T-helper 1 cell treated with Interleukin-12 subunit alpha and Interleukin-12 subunit beta and Interleukin-4 antibody, amounts not matched to agents 30 μg/mL and 1 μg/mL, for 36 hours (primary cell): Measurements from ENCODE around the gene MYBPHL.

Experiments
- H3K27ac Mint-ChIP-seq: one replicate; pipeline ENCODE4 v1.8.0; 2021; ENCODE audit warnings: mild to moderate bottlenecking, mixed read lengths
- H3K27me3 Mint-ChIP-seq: one replicate; pipeline ENCODE4 v1.8.0; 2021; ENCODE audit warnings: low read depth, mixed read lengths
- H3K36me3 Mint-ChIP-seq: one replicate; pipeline ENCODE4 v1.8.0; 2021; ENCODE audit warnings: low read depth, mixed read lengths
- H3K4me1 Mint-ChIP-seq: one replicate; pipeline ENCODE4 v1.8.0; 2021; ENCODE audit warnings: low read depth, mixed read lengths
- H3K4me3 Mint-ChIP-seq: one replicate; pipeline ENCODE4 v1.8.0; 2021; ENCODE audit warnings: mild to moderate bottlenecking, moderate library complexity, mixed read lengths
- H3K9me3 Mint-ChIP-seq: one replicate; pipeline ENCODE4 v1.8.0; 2021; ENCODE audit warnings: mixed read lengths

MYBPHL gene, protein sequence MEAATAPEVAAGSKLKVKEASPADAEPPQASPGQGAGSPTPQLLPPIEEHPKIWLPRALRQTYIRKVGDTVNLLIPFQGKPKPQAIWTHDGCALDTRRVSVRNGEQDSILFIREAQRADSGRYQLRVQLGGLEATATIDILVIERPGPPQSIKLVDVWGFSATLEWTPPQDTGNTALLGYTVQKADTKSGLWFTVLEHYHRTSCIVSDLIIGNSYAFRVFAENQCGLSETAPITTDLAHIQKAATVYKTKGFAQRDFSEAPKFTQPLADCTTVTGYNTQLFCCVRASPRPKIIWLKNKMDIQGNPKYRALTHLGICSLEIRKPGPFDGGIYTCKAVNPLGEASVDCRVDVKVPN

GRCh38 chr1:109306832-109307273 is at the start of gene MYBPHL:
MYBPHL (minus strand) TSS chr1:109307011; CDS start chr1:109306991, 20 bp downstream.
- H3K36me3 Mint-ChIP-seq: no peaks in the 10 kb centered on the region
- H3K4me3 Mint-ChIP-seq: no peak within 1 kb of the TSS
- peaks cover 15% of the 10 kb centered on the region for H3K27me3 Mint-ChIP-seq
- no peaks in the 10 kb centered on the region for H3K9me3 Mint-ChIP-seq
- H3K27ac Mint-ChIP-seq: no peak within 1 kb of the TSS
- no peaks in the 10 kb centered on the region for H3K4me1 Mint-ChIP-seq

- peaks cover 41% of the 10 kb centered on the region for H3K27me3 Mint-ChIP-seq
- H3K27ac Mint-ChIP-seq: no peak overlapping the region
- no peaks in the 10 kb centered on the region for H3K36me3 Mint-ChIP-seq
- H3K4me1 Mint-ChIP-seq: peaks cover 13% of the 10 kb centered on the region
- H3K4me3 Mint-ChIP-seq: no peak overlapping the region
- no peaks in the 10 kb centered on the region for H3K9me3 Mint-ChIP-seq
Observed at GRCh38 chr1:109356505-109356904, 49.7 kb upstream of the MYBPHL start.

DNA sequence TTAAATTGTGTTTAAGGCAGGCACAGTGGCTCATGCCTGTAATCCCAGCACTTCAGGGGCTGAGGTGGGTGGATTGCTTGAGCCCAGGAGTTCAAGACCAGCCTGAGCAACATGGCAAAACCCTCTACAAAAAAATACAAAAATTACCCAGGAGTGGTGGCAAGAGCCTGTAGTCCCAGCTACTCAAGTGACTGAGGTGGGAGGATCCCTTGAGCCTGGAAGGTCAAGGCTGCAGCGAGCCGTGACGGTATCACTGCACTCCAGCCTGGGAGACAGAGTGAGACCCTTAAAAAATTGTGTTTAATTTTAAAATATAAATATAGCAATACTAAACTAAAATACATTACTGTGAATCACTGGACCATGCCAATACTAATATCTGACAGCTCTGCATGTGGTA is 48.1 kb upstream of the MYBPHL start:
- no peak overlapping the region for H3K27ac Mint-ChIP-seq
- H3K4me3 Mint-ChIP-seq: no peak overlapping the region
- H3K9me3 Mint-ChIP-seq: no peaks in the 10 kb centered on the region
- H3K4me1 Mint-ChIP-seq: peaks cover 13% of the 10 kb centered on the region
- no peaks in the 10 kb centered on the region for H3K36me3 Mint-ChIP-seq
- peaks cover 35% of the 10 kb centered on the region for H3K27me3 Mint-ChIP-seq

GRCh38 chr1:109351457-109351856 is 44.6 kb upstream of the MYBPHL start:
- H3K4me1 Mint-ChIP-seq: peaks cover 26% of the 10 kb centered on the region
- no peaks in the 10 kb centered on the region for H3K9me3 Mint-ChIP-seq
- no peak overlapping the region for H3K27ac Mint-ChIP-seq
- H3K4me3 Mint-ChIP-seq: no peak overlapping the region
- no peaks in the 10 kb centered on the region for H3K36me3 Mint-ChIP-seq
- peaks cover 36% of the 10 kb centered on the region for H3K27me3 Mint-ChIP-seq

- no peaks in the 10 kb centered on the region for H3K36me3 Mint-ChIP-seq
- no peak overlapping the region for H3K27ac Mint-ChIP-seq
- peaks cover 26% of the 10 kb centered on the region for H3K4me1 Mint-ChIP-seq
- H3K4me3 Mint-ChIP-seq: no peak overlapping the region
- H3K9me3 Mint-ChIP-seq: no peaks in the 10 kb centered on the region
- peaks cover 36% of the 10 kb centered on the region for H3K27me3 Mint-ChIP-seq
Observed at GRCh38 chr1:109350655-109351054, 43.8 kb upstream of the MYBPHL start.

- Mint-ChIP-seq H3K9me3 (no peaks in the 10 kb centered on the region), H3K27me3 (peaks cover 36% of the 10 kb centered on the region), H3K4me3 (no peak overlapping the region), H3K36me3 (no peaks in the 10 kb centered on the region), H3K27ac (no peak overlapping the region), H3K4me1 (peaks cover 26% of the 10 kb centered on the region)
Observed at GRCh38 chr1:109350182-109350581, 43.4 kb upstream of the MYBPHL start.

DNA sequence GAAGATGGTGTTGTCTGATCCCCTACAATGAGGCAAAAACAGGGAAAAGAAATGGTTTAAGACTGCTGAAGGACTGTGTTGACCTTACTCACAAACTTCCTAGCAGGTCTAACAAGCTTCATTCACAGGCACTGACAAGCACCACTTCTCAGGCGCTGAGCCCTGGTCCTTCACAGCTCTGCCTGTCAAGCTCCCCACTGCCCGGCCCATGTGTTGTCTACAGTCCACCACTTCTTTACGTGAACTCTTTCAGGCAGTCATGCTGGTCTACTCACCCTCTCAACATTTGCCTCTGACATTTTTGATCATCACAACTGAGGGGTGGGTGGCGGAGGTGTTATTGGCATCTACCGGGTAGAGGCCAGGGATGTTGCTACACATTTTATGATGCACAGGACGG is 40.7 kb upstream of the MYBPHL start:
- H3K9me3 Mint-ChIP-seq: no peaks in the 10 kb centered on the region
- peaks cover 17% of the 10 kb centered on the region for H3K4me1 Mint-ChIP-seq
- H3K36me3 Mint-ChIP-seq: no peaks in the 10 kb centered on the region
- peaks cover 26% of the 10 kb centered on the region for H3K27me3 Mint-ChIP-seq
- no peak overlapping the region for H3K4me3 Mint-ChIP-seq
- no peak overlapping the region for H3K27ac Mint-ChIP-seq

DNA sequence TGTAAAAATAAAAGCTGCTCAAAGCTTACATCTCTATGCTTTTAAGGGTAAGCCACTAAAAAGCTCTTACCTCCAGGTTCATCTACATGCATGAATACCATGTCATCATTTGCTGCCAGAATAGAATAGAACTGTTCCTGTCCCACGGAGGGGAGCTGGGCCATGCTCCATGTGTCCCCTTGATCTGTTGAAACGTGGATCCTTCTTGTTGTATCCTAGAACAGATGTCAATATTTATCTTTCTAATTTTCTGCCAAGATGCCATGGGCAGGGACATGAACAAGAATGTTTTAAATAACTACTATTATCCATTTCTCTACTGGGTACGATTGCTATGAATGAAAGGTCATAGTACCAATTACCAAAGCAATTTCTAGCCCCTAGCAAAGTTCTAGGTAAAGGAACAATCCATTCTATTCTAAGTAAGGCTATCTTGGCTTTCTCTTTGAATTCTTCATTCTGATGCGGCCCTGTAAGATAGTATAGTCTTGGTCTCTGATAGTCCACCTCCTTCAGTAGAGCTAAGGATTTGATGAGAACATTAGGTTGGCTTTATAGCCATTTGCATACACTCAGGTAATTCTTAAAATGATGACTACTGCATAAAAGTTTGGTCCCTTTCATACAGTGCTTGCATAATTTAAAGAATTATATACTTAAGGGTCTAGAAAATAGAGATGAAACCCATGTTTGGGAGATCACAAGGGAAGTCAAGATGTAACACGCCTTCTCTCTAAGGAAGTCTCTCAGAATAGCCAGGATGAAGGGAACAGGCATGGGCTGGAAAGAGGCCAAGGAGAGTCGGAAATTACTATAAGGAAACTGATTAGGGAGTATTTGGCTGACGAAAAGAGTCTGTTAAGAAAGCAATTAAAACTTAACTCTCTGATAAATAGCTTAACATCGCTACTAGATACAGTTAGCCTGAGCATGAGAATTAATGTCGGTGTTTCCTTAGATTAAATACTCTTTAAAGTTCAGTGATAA is 35.4 kb upstream of the MYBPHL start:
- Mint-ChIP-seq H3K27me3 (peaks cover 14% of the 10 kb centered on the region), H3K36me3 (no peaks in the 10 kb centered on the region), H3K9me3 (no peaks in the 10 kb centered on the region), H3K27ac (no peak overlapping the region), H3K4me1 (peaks cover 4% of the 10 kb centered on the region), H3K4me3 (no peak overlapping the region)

GRCh38 chr1:109338608-109339007 is 31.8 kb upstream of the MYBPHL start:
- H3K4me1 Mint-ChIP-seq: no peaks in the 10 kb centered on the region
- no peaks in the 10 kb centered on the region for H3K9me3 Mint-ChIP-seq
- H3K27ac Mint-ChIP-seq: no peak overlapping the region
- peaks cover 4% of the 10 kb centered on the region for H3K27me3 Mint-ChIP-seq
- no peak overlapping the region for H3K4me3 Mint-ChIP-seq
- H3K36me3 Mint-ChIP-seq: no peaks in the 10 kb centered on the region

DNA sequence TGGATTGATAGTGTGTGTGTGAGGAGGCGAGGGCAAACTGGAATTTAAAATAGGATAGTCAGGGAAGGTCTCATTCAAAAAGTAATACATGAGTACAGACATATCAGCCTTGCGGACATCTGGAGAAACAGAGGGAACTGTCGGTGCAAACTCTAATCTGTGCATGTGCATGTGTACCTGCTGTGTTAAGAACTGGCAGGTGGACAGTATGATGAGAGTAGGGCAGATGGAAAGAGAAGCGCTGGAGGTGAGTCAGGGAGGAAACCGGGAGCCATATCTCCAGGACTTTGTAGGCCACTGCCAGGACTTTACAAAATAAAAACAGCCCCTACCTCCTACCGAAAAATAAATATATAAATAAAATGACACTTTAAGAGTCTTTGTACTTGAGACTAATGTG is 31.3 kb upstream of the MYBPHL start:
- Mint-ChIP-seq H3K4me1 (no peaks in the 10 kb centered on the region), H3K9me3 (no peaks in the 10 kb centered on the region), H3K4me3 (no peak overlapping the region), H3K36me3 (no peaks in the 10 kb centered on the region), H3K27ac (no peak overlapping the region), H3K27me3 (peaks cover 4% of the 10 kb centered on the region)

DNA sequence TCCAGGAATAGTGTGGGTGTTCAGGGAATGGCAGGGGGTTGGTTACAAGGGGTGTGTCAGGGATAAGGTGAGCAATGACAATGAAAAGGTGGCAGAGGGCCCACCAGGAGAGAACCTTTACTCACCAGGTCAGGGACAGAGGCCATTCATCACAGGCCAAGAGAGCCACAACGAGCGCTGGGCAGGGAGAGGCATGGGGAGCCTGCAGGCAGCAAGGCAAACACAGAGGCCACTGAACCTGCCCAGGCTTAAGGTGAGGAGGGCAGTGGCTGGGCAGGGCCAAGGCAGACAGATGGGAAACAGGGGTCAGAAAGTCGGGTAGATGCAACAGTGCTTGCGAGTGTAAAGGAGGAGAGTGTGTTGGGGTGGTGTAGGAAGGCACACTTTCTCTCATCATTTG is 28.3 kb upstream of the MYBPHL start:
- Mint-ChIP-seq H3K27ac (no peak overlapping the region), H3K27me3 (peaks cover 3% of the 10 kb centered on the region), H3K9me3 (peaks cover 20% of the 10 kb centered on the region), H3K4me3 (no peak overlapping the region), H3K36me3 (peaks cover 14% of the 10 kb centered on the region), H3K4me1 (no peaks in the 10 kb centered on the region)

- H3K4me3 Mint-ChIP-seq: no peak overlapping the region
- peaks cover 12% of the 10 kb centered on the region for H3K27me3 Mint-ChIP-seq
- H3K4me1 Mint-ChIP-seq: no peaks in the 10 kb centered on the region
- peaks cover 26% of the 10 kb centered on the region for H3K9me3 Mint-ChIP-seq
- H3K27ac Mint-ChIP-seq: no peak overlapping the region
- H3K36me3 Mint-ChIP-seq: peaks cover 14% of the 10 kb centered on the region
Observed at GRCh38 chr1:109331113-109331512, 24.3 kb upstream of the MYBPHL start.

DNA sequence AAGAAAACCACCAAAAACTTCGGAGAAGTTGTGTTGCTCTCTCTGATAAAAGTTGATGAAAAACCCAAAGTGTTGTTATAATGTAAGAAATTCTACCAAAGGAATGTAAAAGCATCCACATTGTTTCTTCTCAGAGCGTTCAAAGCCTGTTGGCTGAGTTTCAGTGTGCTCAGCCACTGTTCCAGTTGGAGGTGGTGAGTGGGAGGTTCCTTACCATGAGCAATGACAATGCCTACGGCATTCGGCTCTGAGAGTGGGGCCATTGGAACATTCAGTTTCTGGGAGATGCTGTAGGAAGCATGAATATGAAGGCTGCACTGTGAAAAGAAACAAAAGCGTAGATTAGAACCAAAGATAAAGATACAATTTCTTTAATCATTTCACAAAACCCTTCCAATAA is 20.5 kb upstream of the MYBPHL start:
- Mint-ChIP-seq H3K27ac (no peak overlapping the region), H3K4me1 (no peaks in the 10 kb centered on the region), H3K36me3 (peaks cover 11% of the 10 kb centered on the region), H3K27me3 (peaks cover 12% of the 10 kb centered on the region), H3K4me3 (no peak overlapping the region), H3K9me3 (peaks cover 23% of the 10 kb centered on the region)

GRCh38 chr1:109322974-109323373 is 16.2 kb upstream of the MYBPHL start:
- Mint-ChIP-seq H3K27me3 (peaks cover 6% of the 10 kb centered on the region), H3K36me3 (no peaks in the 10 kb centered on the region), H3K4me3 (no peak overlapping the region), H3K9me3 (no peaks in the 10 kb centered on the region), H3K4me1 (no peaks in the 10 kb centered on the region), H3K27ac (no peak overlapping the region)

- Mint-ChIP-seq H3K36me3 (no peaks in the 10 kb centered on the region), H3K9me3 (no peaks in the 10 kb centered on the region), H3K4me3 (no peak overlapping the region), H3K27me3 (peaks cover 8% of the 10 kb centered on the region), H3K27ac (no peak overlapping the region), H3K4me1 (no peaks in the 10 kb centered on the region)
Observed at GRCh38 chr1:109319114-109319513, 12.3 kb upstream of the MYBPHL start.
